Liver (tissue), 9 donors: ENCODE results near the gene TTLL5. TPM values are rescaled to one million over a fixed set of nuclear protein-coding genes. Genes with fewer than 3 reads are reported as not detected.

Source experiments
- DNase-seq: peaks from one replicate; pipeline ENCODE4 v3.0.0-alpha.2; 2017; ENCODE audit warnings: low spot score
- H3K27ac ChIP-seq, 2 donors: one replicate each; pipeline ENCODE4 v1.7.0; 2013; ENCODE audit warnings: inconsistent platforms in 2 of 2, low read length in 2 of 2, control low read depth in 1 of 2, low read depth in 1 of 2, mild to moderate bottlenecking in 1 of 2
- H3K27me3 ChIP-seq, 4 donors: one replicate each; pipeline versions ENCODE4 v1.6.1 to v1.7.0; 2013; ENCODE audit warnings: low read length in 3 of 4, inconsistent platforms in 1 of 4, mild to moderate bottlenecking in 1 of 4, moderate library complexity in 1 of 4; ENCODE audit not compliant: control insufficient read depth in 4 of 4, insufficient read depth in 4 of 4
- H3K36me3 ChIP-seq, 4 donors: one replicate each; pipeline versions ENCODE4 v1.6.1 to v1.7.0; 2013; ENCODE audit warnings: low read length in 3 of 4, mild to moderate bottlenecking in 3 of 4, low read depth in 1 of 4, moderate library complexity in 1 of 4; ENCODE audit not compliant: control insufficient read depth in 4 of 4, insufficient read depth in 3 of 4
- H3K4me1 ChIP-seq, 4 donors: one replicate each; pipeline versions ENCODE4 v1.6.1 to v1.7.0; 2013; ENCODE audit warnings: low read length in 3 of 4, mild to moderate bottlenecking in 3 of 4, moderate library complexity in 1 of 4; ENCODE audit not compliant: control insufficient read depth in 4 of 4, insufficient read depth in 4 of 4
- H3K4me3 ChIP-seq, 3 donors: one replicate each; pipeline versions ENCODE4 v1.6.1 to v1.7.0; 2013; ENCODE audit warnings: low read length in 3 of 3, control low read depth in 1 of 3, low read depth in 1 of 3, mild to moderate bottlenecking in 1 of 3
- H3K9ac ChIP-seq, 2 donors: one replicate each; pipeline ENCODE4 v1.7.0; 2013; ENCODE audit warnings: low read length in 2 of 2, mild to moderate bottlenecking in 2 of 2, moderate library complexity in 2 of 2, control low read depth in 1 of 2, low read depth in 1 of 2
- H3K9me3 ChIP-seq, 4 donors: one replicate each; pipeline versions ENCODE4 v1.6.1 to v1.7.0; 2013; ENCODE audit warnings: low read length in 3 of 4; ENCODE audit not compliant: control insufficient read depth in 4 of 4
- ATF3 ChIP-seq: IDR thresholded peaks from 2 replicates; pipeline ENCODE4 v1.6.1; 2016; ENCODE audit warnings: antibody characterized with exemption
- EGR1 ChIP-seq, 2 donors: IDR thresholded peaks; 2 replicates each; pipeline ENCODE4 v1.6.1; 2016 to 2018; ENCODE audit warnings: antibody characterized with exemption in 2 of 2, low read depth in 2 of 2
- FOXA1 ChIP-seq: IDR thresholded peaks from 2 replicates; pipeline ENCODE4 v1.6.1; 2016; ENCODE audit warnings: antibody characterized with exemption
- FOXA2 ChIP-seq: IDR thresholded peaks from 2 replicates; pipeline ENCODE4 v1.6.1; 2016; ENCODE audit warnings: antibody characterized with exemption
- GABPA ChIP-seq, 2 donors: IDR thresholded peaks in 1 of 2; conservative IDR thresholded peaks in 1 of 2; 2 replicates each; pipeline ENCODE4 v1.6.1; 2016; ENCODE audit warnings: antibody characterized with exemption in 2 of 2, mild to moderate bottlenecking in 1 of 2, moderate library complexity in 1 of 2
- HNF4A ChIP-seq, 2 donors: conservative IDR thresholded peaks; 2 replicates each; pipeline ENCODE4 v1.6.1; 2016; ENCODE audit warnings: antibody characterized with exemption in 2 of 2, mild to moderate bottlenecking in 2 of 2
- HNF4G ChIP-seq: IDR thresholded peaks from 2 replicates; pipeline ENCODE4 v1.6.1; 2016; ENCODE audit warnings: antibody characterized with exemption
- JUND ChIP-seq, 2 donors: IDR thresholded peaks; 2 replicates each; pipeline ENCODE4 v1.6.1; 2016; ENCODE audit warnings: antibody characterized with exemption in 2 of 2
- MAX ChIP-seq: IDR thresholded peaks from 2 replicates; pipeline ENCODE4 v1.6.1; 2016; ENCODE audit warnings: antibody characterized with exemption
- NR2F2 ChIP-seq: IDR thresholded peaks from 2 replicates; pipeline ENCODE4 v1.6.1; 2016; ENCODE audit warnings: antibody characterized with exemption
- RAD21 ChIP-seq, 2 donors: IDR thresholded peaks; 2 replicates each; pipeline ENCODE4 v1.6.1; 2016; ENCODE audit warnings: antibody characterized with exemption in 2 of 2, mild to moderate bottlenecking in 2 of 2
- RXRA ChIP-seq, 2 donors: IDR thresholded peaks; 2 replicates each; pipeline ENCODE4 v1.6.1; 2017 to 2018; ENCODE audit warnings: antibody characterized with exemption in 2 of 2, mild to moderate bottlenecking in 1 of 2
- SP1 ChIP-seq: IDR thresholded peaks from 2 replicates; pipeline ENCODE4 v1.6.1; 2018; ENCODE audit warnings: antibody characterized with exemption, mild to moderate bottlenecking
- TAF1 ChIP-seq: conservative IDR thresholded peaks from 2 replicates; pipeline ENCODE4 v1.6.1; 2016; ENCODE audit warnings: antibody characterized with exemption, mild to moderate bottlenecking
- YY1 ChIP-seq: IDR thresholded peaks from 2 replicates; pipeline ENCODE4 v1.6.1; 2016; ENCODE audit warnings: antibody characterized with exemption, mild to moderate bottlenecking
- ZBTB33 ChIP-seq: IDR thresholded peaks from 2 replicates; pipeline ENCODE4 v1.6.1; 2016; ENCODE audit warnings: antibody characterized with exemption
- WGBS: extraction: QIAGEN DNeasy Blood & Tissue Kit; methylation state at CpG from one replicate; pipeline ENCODE4 v1.1.7; 2013; 5-methylcytosine and 5-hydroxymethylcytosine counted together
- polyA plus RNA-seq, 2 donors: library from polyadenylated mRNA; stranded (reverse) in 1 of 2; unstranded in 1 of 2; fragments of 200-250 nt in 1 of 2; fragments of >200 nt in 1 of 2; fragmentation: Nextera tagmentation in 1 of 2; extraction: Ambion mirVana in 1 of 2; gene quantifications; one replicate each; pipeline versions ENCODE4 v1.2.1 to v1.2.3, GENCODE V29; 2013 to 2015
- total RNA-seq, 2 donors: library from RNA; depleted of rRNA; stranded (reverse); fragments of >200 nt; gene quantifications; one replicate each; pipeline ENCODE4 v1.2.3, GENCODE V29; 2014
- TF ChIP-seq, protein P1 (sequence below): IDR thresholded peaks from 2 replicates; pipeline ENCODE4 v1.6.1; 2016; ENCODE audit warnings: antibody characterized with exemption, mild to moderate bottlenecking
- TF ChIP-seq, protein P2 (sequence below): fragments of 150-350 bp; IDR thresholded peaks from 2 replicates; pipeline ENCODE4 v1.5.1; 2017; ENCODE audit warnings: improper control_type of control experiment, low read depth, low read length; ENCODE audit not compliant: missing input control
- donor health status: healthy.
- donor health status: healthy.
- donor health status: healthy.
- donor health status: healthy.
- donor health status: healthy.

The TTLL5 gene
- total and polyA plus RNA-seq, 4 donors: 4.3 to 14.2 (median 9.8) TPM

- Histone ChIP-seq H3K27ac (no peak overlapping the region), H3K9ac (no peak overlapping the region), H3K9me3 (no peaks in the 10 kb centered on the region), H3K4me1 (no peaks in the 10 kb centered on the region), H3K4me3 (no peak overlapping the region), H3K27me3 (no peaks in the 10 kb centered on the region), H3K36me3 (no peaks in the 10 kb centered on the region)
- no peak for TF ChIP-seq HNF4A (conservative IDR thresholded peaks at IDR 0.05)
- no peak for TF ChIP-seq EGR1 (IDR thresholded peaks at IDR 0.05; ENCODE audit: low read depth in 2 of 2)
- no peak for TF ChIP-seq NR2F2
- DNase-seq: no peak
- 88% methylated on average over 3 of the region's 3 CpGs for WGBS
Observed at GRCh38 chr14:75859746-75860145, 198.7 kb downstream of the TTLL5 start.

DNA sequence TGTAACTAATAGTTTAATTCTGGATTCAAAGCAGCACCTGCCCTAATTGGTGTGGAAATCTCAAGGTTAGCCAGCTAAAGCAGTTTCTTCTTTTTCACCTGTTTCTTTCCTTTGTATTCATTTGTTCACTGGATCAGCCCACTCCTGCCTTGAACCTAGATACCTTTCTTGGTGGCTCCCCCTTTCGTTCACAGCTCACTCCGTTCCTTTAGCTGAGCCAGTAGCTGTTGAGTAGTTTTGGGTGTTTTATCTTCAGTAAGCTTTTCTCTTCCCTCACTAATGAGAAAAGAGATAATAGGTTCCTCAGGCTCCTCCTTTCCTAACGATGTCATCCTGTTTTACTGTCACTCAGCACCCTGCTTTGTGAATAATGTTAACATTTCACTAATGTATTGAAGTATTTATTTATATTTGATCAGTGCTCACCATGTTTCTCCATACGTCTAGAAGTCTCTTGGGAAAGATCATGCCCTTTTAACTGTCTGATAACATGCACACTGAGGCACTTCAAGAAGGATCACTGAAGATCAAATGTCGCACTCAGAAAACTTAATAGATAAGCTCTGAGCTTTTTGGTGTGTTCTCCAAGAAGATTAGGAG is 199.6 kb downstream of the TTLL5 start:
- Histone ChIP-seq H3K9me3 (no peaks in the 10 kb centered on the region), H3K4me1 (no peaks in the 10 kb centered on the region), H3K27me3 (no peaks in the 10 kb centered on the region), H3K27ac (no peak overlapping the region), H3K36me3 (no peaks in the 10 kb centered on the region), H3K4me3 (no peak overlapping the region), H3K9ac (no peak overlapping the region)
- no peak for DNase-seq
- WGBS: 89% methylated on average over 5 of the region's 5 CpGs
- TF ChIP-seq SP1: no peak
- TF ChIP-seq HNF4G: no peak
- no peak for TF ChIP-seq RAD21 (IDR thresholded peaks at IDR 0.05)
- no peak for TF ChIP-seq ATF3
- no peak for TF ChIP-seq ZBTB33
- no peak for TF ChIP-seq GABPA (IDR thresholded peaks at IDR 0.05 in 1 of 2, conservative IDR thresholded peaks at IDR 0.05 in 1 of 2)
- no peak for TF ChIP-seq TAF1
- TF ChIP-seq YY1: no peak
- TF ChIP-seq FOXA1: no peak
- TF ChIP-seq MAX: no peak
- TF ChIP-seq FOXA2: no peak
- no peak for TF ChIP-seq NR2F2
- no peak for TF ChIP-seq RXRA (IDR thresholded peaks at IDR 0.05)
- TF ChIP-seq, protein P1, sequence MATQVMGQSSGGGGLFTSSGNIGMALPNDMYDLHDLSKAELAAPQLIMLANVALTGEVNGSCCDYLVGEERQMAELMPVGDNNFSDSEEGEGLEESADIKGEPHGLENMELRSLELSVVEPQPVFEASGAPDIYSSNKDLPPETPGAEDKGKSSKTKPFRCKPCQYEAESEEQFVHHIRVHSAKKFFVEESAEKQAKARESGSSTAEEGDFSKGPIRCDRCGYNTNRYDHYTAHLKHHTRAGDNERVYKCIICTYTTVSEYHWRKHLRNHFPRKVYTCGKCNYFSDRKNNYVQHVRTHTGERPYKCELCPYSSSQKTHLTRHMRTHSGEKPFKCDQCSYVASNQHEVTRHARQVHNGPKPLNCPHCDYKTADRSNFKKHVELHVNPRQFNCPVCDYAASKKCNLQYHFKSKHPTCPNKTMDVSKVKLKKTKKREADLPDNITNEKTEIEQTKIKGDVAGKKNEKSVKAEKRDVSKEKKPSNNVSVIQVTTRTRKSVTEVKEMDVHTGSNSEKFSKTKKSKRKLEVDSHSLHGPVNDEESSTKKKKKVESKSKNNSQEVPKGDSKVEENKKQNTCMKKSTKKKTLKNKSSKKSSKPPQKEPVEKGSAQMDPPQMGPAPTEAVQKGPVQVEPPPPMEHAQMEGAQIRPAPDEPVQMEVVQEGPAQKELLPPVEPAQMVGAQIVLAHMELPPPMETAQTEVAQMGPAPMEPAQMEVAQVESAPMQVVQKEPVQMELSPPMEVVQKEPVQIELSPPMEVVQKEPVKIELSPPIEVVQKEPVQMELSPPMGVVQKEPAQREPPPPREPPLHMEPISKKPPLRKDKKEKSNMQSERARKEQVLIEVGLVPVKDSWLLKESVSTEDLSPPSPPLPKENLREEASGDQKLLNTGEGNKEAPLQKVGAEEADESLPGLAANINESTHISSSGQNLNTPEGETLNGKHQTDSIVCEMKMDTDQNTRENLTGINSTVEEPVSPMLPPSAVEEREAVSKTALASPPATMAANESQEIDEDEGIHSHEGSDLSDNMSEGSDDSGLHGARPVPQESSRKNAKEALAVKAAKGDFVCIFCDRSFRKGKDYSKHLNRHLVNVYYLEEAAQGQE: no peak
- no peak for TF ChIP-seq HNF4A (conservative IDR thresholded peaks at IDR 0.05)
- TF ChIP-seq EGR1 (IDR thresholded peaks at IDR 0.05; ENCODE audit: low read depth in 2 of 2): no peak
- TF ChIP-seq, protein P2, sequence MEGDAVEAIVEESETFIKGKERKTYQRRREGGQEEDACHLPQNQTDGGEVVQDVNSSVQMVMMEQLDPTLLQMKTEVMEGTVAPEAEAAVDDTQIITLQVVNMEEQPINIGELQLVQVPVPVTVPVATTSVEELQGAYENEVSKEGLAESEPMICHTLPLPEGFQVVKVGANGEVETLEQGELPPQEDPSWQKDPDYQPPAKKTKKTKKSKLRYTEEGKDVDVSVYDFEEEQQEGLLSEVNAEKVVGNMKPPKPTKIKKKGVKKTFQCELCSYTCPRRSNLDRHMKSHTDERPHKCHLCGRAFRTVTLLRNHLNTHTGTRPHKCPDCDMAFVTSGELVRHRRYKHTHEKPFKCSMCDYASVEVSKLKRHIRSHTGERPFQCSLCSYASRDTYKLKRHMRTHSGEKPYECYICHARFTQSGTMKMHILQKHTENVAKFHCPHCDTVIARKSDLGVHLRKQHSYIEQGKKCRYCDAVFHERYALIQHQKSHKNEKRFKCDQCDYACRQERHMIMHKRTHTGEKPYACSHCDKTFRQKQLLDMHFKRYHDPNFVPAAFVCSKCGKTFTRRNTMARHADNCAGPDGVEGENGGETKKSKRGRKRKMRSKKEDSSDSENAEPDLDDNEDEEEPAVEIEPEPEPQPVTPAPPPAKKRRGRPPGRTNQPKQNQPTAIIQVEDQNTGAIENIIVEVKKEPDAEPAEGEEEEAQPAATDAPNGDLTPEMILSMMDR: no peak
- TF ChIP-seq JUND (IDR thresholded peaks at IDR 0.05): no peak
